Glomerular endothelial cell (primary cell): Measurements from ENCODE around the gene GLYR1. TPM values are rescaled to one million over a fixed set of nuclear protein-coding genes. Genes with fewer than 3 reads are reported as not detected.

Experiments
- DNase-seq: peaks from one replicate; pipeline ENCODE4 v3.0.0-alpha.2; 2011; ENCODE audit warnings: low read depth, low spot score; ENCODE audit errors: extremely low read depth
- total RNA-seq: library from RNA; depleted of rRNA; stranded (reverse); fragments of >200 nt; gene quantifications from 2 replicates; pipeline ENCODE4 v1.2.3, GENCODE V29; 2015

The GLYR1 gene
- total RNA-seq, 1 donor from 2014 or later: 57.7 TPM

- DNase-seq: no peak
These were observed 77.8 kb downstream of the GLYR1 start for GRCh38 chr16:4769306-4769638.

DNA sequence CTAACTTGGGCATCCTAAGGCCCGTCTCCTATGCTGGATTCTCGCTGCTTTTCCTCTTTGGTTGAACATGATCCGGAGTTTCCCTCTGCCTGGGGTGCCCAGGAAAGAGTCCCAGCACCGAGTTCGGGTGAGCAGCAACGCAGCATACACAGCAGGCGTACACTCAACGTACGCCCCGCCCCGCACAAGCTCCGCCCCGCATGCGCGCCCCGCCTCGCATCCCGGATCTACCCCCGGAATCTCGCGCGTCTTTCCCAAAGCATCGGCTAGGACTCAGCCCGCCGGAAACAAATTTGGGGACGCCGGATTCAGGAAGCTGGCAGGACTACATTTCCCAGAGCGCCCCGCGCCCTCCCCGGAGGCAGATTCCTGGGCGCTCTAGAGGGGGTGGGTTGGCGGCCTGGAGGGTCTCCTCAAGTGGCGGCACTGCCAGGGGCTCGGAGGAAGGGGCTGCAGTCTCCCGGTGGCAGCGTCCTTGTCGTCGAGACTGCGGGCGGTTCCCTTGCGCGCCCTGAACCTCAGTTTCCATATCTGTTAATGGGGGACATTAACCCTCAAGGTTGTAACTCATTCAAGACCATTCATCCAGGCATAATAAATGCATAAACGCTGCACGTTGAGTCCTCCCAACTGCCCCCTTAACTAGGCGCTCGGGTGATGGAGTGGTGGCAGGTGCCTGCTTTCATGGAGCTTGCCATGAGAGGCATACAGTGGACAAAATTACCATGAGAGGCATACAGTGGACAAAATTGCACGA is 78.4 kb downstream of the GLYR1 start:
- DNase-seq: peak; percentile 42

GRCh38 chr16:4767872-4768548 is 79.1 kb downstream of the GLYR1 start:
- no peak for DNase-seq

- peak; percentile 55 for DNase-seq
These were observed 80.0 kb downstream of the GLYR1 start, which contains the start of gene ZNF500 for GRCh38 chr16:4766875-4767628. Gene ZNF500 (minus strand): TSS chr16:4767162. CDS start chr16:4765978, 1,184 bp downstream.

- no peak for DNase-seq
These were observed 81.3 kb downstream of the GLYR1 start for GRCh38 chr16:4765511-4766474.

- DNase-seq: no peak
These were observed 83.3 kb downstream of the GLYR1 start for GRCh38 chr16:4763791-4764190.

DNA sequence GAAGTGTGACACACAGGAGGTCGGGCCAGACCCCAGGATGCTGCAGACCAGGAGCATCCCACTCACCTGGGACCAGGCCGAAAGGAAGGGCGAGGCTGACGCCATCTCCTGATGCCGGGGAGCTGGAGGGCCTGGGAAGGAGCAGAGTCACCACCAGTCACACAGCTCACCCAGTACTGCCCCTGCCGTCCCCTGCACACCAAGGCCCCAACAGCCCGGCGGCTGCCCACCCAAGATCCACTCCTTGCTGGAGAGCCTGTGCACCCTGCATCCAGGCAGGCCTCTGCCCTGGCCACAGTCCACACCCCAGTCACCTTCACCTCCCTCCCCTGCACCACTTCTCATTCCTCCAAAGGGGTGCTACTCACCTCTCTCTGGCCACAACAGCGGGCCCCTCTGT is 84.9 kb downstream of the GLYR1 start:
- no peak for DNase-seq

DNA sequence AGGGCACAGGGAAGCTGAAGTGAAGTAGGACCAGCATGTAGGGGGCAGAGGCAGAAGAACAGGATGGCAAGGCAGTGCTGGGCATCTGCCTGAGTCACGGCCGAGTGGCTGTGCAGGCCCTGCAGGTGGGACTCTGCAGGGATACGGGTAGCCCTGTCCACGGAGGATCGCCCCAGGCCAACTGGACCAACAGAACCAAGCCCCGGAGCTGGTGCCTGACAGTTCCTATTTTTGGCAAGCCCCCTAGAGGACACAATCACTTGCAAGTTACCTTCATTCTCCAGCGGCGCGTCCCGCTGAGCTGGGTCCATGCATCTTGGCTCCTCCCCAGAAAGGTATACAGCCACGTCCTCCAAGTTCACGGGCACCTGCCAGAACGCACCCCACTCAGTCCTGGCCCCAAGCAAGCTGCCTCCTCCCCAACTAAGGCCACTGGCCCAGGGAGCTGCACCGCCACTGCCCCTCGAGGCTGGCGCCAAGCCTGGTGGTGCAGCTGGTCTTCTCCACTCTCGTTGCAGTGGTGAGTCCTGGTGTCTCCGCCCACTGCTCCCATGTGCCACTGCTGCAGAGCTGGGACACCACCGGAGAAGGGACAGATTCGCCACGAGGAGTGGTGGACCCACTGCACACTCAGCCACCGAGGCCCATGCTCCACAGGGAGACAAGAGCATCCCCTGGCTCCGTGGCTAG is 86.7 kb downstream of the GLYR1 start:
- DNase-seq: no peak

- DNase-seq: no peak
These were observed 91.4 kb downstream of the GLYR1 start for GRCh38 chr16:4755687-4756086.

- DNase-seq: no peak
These were observed 92.2 kb downstream of the GLYR1 start for GRCh38 chr16:4754865-4755264.

DNA sequence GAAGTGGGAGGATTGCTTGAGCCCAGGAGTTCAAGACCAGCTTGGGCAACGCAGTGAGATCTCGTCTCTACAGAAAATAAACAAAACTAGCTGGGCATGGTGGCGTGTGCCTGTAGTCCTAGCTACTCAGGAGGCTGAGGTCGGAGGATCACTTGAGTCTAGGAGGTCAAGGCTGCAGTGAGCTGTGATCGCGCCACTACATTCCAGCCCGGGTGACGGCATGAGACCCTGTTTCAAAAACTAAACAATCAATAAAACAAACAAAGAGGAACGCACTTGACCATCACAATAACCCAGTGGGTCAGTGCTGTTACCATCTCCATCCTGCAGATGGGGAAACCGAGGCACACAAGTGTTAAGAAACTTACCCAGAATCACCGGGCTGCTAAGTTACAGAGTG is 93.9 kb downstream of the GLYR1 start:
- DNase-seq: no peak

Other genes with a start within 250 kb of the GLYR1 start
- gene UBALD1, start 232.4 kb downstream of the GLYR1 start, total RNA-seq: 9.9 and 19.7 TPM in 2 replicates
- gene MGRN1, start 222.5 kb downstream of the GLYR1 start, total RNA-seq: 80.6 and 87.1 TPM in 2 replicates
- 32.9 and 36.5 TPM in 2 replicates for gene NUDT16L1, start 153.7 kb downstream of the GLYR1 start, total RNA-seq
- 15.5 and 16.6 TPM in 2 replicates for gene ANKS3, start 113.0 kb downstream of the GLYR1 start, total RNA-seq
- 0.68 and 1.8 TPM in 2 replicates for gene DNAAF8, start 112.8 kb downstream of the GLYR1 start, total RNA-seq
- 8.7 and 11.3 TPM in 2 replicates for gene ZNF500, start 80.1 kb downstream of the GLYR1 start, total RNA-seq
- gene SEPTIN12, start 58.9 kb downstream of the GLYR1 start, total RNA-seq: not detected in 2 replicates
- not detected in 2 replicates for gene SMIM22, start 51.9 kb downstream of the GLYR1 start, total RNA-seq
- gene ROGDI, start 44.7 kb downstream of the GLYR1 start, total RNA-seq: 22.4 and 31.1 TPM in 2 replicates
- gene UBN1, start 193 bp upstream of the GLYR1 start, total RNA-seq: 41.1 and 50.1 TPM in 2 replicates
- 0.18 and 1.3 TPM in 2 replicates for gene PPL, start 89.9 kb upstream of the GLYR1 start, total RNA-seq
- gene SEC14L5, start 111.0 kb upstream of the GLYR1 start, total RNA-seq: not detected in 2 replicates
- gene NAGPA, start 186.6 kb upstream of the GLYR1 start, total RNA-seq: 56.3 and 73.7 TPM in 2 replicates
- 0.35 TPM in 1 of 2 replicates, not detected in the other for gene C16orf89, start 218.7 kb upstream of the GLYR1 start, total RNA-seq
- 26.4 and 27.7 TPM in 2 replicates for gene ALG1, start 224.6 kb upstream of the GLYR1 start, total RNA-seq